Measurements from ENCODE around the gene SIRPA.
A peak's percentile ranks its signal among the peaks of the same experiment; 100 is the strongest.

Gene SIRPA

DNA sequence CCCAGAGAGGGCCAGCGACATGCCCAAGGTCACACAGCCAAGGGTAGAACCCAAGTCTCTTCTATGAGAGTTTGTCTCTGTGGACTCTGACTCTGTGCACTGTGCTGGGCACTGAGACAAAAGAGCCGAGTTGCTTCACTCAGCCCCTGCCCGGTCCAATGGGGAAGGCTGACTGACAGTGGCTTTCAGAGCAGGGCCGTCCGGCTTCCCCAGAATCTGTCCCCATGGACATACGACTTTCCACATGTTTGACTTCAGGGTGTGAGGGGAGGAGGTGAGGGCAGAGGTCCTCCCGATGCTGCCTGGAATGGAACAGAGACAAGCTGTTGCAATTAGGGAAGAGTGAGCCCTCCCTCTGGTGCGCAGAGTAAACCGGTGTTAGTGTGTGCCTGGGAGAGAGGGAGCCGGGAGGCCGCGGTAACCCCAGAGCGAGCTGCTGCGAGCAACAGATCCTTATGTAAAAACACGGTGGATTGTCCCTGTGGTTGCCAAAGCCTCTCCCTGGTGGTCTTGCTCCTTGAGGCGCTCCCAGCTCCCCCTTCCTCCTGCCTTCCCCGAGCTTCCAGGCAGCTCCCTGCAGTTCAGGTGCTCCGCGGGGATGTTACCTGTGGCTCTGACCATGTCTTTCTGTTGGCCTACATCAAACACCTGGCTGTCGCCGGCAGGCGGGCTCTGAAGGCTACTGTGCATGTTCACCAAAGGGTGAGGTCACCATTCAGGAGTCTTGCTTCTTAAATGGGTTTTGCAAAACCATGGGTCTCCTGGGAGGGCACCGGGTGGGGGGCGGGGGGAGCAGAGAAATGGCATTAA, 672 bp downstream of the SIRPA start:
- no peaks in the 10 kb centered on the region for H3K9me3 ChIP-seq (ENCODE audit: control insufficient read depth, low read length)
- peak overlapping the region; percentile 45 for H3K4me3 ChIP-seq (ENCODE audit: low read depth, low read length)
- H3K27me3 ChIP-seq (ENCODE audit: control insufficient read depth, insufficient read depth, low read length) = no peaks in the 10 kb centered on the region
- no peak overlapping the region for H3K9ac ChIP-seq
- TF ChIP-seq, protein P1, sequence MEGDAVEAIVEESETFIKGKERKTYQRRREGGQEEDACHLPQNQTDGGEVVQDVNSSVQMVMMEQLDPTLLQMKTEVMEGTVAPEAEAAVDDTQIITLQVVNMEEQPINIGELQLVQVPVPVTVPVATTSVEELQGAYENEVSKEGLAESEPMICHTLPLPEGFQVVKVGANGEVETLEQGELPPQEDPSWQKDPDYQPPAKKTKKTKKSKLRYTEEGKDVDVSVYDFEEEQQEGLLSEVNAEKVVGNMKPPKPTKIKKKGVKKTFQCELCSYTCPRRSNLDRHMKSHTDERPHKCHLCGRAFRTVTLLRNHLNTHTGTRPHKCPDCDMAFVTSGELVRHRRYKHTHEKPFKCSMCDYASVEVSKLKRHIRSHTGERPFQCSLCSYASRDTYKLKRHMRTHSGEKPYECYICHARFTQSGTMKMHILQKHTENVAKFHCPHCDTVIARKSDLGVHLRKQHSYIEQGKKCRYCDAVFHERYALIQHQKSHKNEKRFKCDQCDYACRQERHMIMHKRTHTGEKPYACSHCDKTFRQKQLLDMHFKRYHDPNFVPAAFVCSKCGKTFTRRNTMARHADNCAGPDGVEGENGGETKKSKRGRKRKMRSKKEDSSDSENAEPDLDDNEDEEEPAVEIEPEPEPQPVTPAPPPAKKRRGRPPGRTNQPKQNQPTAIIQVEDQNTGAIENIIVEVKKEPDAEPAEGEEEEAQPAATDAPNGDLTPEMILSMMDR (IDR thresholded peaks at IDR 0.05) = no peak
- no peaks in the 10 kb centered on the region for H3K36me3 ChIP-seq (ENCODE audit: control insufficient read depth, insufficient read depth, low read length)
- H3K79me2 ChIP-seq = no peaks in the 10 kb centered on the region
- H2AFZ ChIP-seq = peak overlapping the region; percentile 75
- no peak overlapping the region for H3K27ac ChIP-seq
- no peaks in the 10 kb centered on the region for H3K4me1 ChIP-seq
- H3K4me2 ChIP-seq (ENCODE audit: low read length) = peak overlapping the region; percentile 71

DNA sequence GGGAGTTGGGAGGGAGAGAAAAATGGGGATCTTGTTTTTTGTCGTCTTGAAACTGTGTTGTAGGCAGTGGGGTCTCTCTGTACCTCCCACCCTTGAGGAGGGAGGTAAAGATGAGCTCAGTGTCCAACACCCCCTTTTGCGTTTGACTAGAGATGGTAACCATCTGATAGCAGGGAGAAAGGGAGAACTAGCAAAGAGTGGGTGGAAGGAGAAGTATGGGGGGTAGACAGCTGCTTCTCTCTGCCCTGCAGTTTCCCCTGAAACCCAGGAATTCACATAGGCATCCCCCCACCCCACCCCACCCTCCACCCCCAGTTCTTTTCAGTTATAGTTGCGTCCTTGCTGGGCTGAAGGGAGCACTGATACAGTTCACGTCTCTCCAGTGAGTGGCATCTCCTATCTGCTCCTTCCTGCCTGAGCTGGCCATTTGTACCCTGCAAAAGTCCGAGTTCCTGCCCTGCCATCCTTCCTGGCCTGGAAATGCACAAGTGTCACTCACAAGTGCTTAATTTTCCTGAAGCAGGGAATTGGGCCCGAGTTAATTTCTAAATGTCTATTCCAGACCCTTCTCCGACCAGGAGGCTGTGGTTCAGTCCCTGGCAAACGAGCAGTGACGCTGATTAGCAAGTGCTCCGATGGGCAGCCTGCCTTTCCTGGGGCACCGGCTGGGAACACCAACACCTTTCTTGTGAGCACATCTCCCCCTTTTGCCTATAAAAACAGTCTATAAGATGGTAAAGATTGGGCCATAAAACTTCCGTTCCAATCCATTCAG, 1.5 kb downstream of the SIRPA start:
- Histone ChIP-seq H3K4me3 (ENCODE audit: low read depth, low read length) (no peak overlapping the region), H3K9me3 (ENCODE audit: control insufficient read depth, low read length) (no peaks in the 10 kb centered on the region), H3K9ac (no peak overlapping the region), H3K36me3 (ENCODE audit: control insufficient read depth, insufficient read depth, low read length) (no peaks in the 10 kb centered on the region), H3K27ac (no peak overlapping the region), H3K4me2 (ENCODE audit: low read length) (no peak overlapping the region), H3K4me1 (no peaks in the 10 kb centered on the region), H3K27me3 (ENCODE audit: control insufficient read depth, insufficient read depth, low read length) (no peaks in the 10 kb centered on the region), H3K79me2 (no peaks in the 10 kb centered on the region), H2AFZ (no peak overlapping the region)
- TF ChIP-seq, protein P1 (IDR thresholded peaks at IDR 0.05) = no peak

DNA sequence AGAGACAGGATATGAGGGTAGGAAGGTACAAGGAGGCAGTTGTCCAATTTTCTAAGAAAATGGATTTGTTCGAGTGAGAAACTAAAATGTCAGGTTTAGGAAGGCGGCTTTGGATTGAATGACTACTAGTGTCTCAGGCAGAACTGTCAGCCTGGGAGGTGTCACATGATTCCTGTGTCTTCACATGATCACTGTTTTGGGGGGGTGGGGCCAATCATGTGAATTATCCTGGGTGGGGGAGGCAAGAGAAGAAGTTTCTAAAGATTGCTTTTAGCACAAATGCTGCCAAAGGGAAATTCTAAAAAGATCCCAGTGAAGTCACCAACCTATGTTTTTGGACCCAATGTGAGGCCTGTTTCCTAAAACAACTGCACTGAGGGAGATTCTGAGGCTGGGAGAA, 2.3 kb downstream of the SIRPA start:
- Histone ChIP-seq H3K36me3 (ENCODE audit: control insufficient read depth, insufficient read depth, low read length) (no peaks in the 10 kb centered on the region), H3K79me2 (no peaks in the 10 kb centered on the region), H3K4me3 (ENCODE audit: low read depth, low read length) (no peak overlapping the region), H3K4me1 (no peaks in the 10 kb centered on the region), H3K27ac (no peak overlapping the region), H3K4me2 (ENCODE audit: low read length) (no peak overlapping the region), H3K9me3 (ENCODE audit: control insufficient read depth, low read length) (no peaks in the 10 kb centered on the region), H3K9ac (no peak overlapping the region), H2AFZ (no peak overlapping the region), H3K27me3 (ENCODE audit: control insufficient read depth, insufficient read depth, low read length) (no peaks in the 10 kb centered on the region)
- TF ChIP-seq, protein P1 (IDR thresholded peaks at IDR 0.05) = no peak

DNA sequence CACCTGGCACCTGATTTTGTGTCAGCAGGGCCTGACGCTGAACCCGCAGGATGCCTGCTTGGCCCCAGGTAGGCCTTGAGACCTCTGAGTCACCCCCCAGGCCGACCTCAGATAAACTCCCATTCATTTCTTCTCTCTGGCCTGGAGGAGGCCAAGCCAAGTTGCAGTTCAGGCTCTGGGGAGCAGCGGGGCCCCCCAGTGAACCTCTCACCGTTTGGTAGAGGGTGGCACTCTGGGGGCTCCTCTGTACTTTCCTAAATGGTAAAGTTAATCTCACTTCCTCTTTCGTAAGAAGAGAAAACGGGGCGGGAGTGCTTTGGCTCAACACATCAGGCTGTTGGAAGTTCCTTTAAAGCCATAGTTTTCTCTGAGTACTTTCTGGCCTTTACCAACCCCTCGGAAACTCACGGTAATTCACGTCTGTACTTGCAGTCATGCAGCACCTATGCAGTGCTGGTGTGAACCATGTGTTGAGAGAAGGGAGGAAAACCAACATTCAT, 2.8 kb downstream of the SIRPA start:
- H2AFZ ChIP-seq = no peak overlapping the region
- no peaks in the 10 kb centered on the region for H3K36me3 ChIP-seq (ENCODE audit: control insufficient read depth, insufficient read depth, low read length)
- TF ChIP-seq, protein P1 (IDR thresholded peaks at IDR 0.05) = no peak
- no peaks in the 10 kb centered on the region for H3K4me1 ChIP-seq
- H3K9me3 ChIP-seq (ENCODE audit: control insufficient read depth, low read length) = no peaks in the 10 kb centered on the region
- no peak overlapping the region for H3K27ac ChIP-seq
- H3K27me3 ChIP-seq (ENCODE audit: control insufficient read depth, insufficient read depth, low read length) = no peaks in the 10 kb centered on the region
- no peak overlapping the region for H3K4me2 ChIP-seq (ENCODE audit: low read length)
- no peaks in the 10 kb centered on the region for H3K79me2 ChIP-seq
- no peak overlapping the region for H3K4me3 ChIP-seq (ENCODE audit: low read depth, low read length)
- H3K9ac ChIP-seq = no peak overlapping the region

Data from parathyroid adenoma (tissue), 2 donors.